Right atrium auricular region (tissue), 2 donors: Measurements from ENCODE around the gene TMCO1. TPM values are rescaled to one million over a fixed set of nuclear protein-coding genes. Genes with fewer than 3 reads are reported as not detected.

Source experiments
- DNase-seq: peaks from one replicate; pipeline ENCODE4 v3.0.0-alpha.2; 2019; ENCODE audit warnings: low spot score
- H3K27ac ChIP-seq, 2 donors: fragments of 200-600 bp; sonication (generic); 1 replicate in 1 of 2; 2 replicates in 1 of 2; pipeline ENCODE4 v1.5.1; 2016 to 2019
- H3K27me3 ChIP-seq, 2 donors: fragments of 200-600 bp; sonication (generic); one replicate each; pipeline versions ENCODE4 v1.5.1 to v1.6.0; 2017 to 2019
- H3K36me3 ChIP-seq: fragments of 200-600 bp; sonication (generic); one replicate; pipeline ENCODE4 v1.5.1; 2016
- H3K4me1 ChIP-seq, 2 donors: fragments of 200-600 bp; sonication (generic); one replicate each; pipeline versions ENCODE4 v1.5.1 to v1.6.0; 2017 to 2019
- H3K4me3 ChIP-seq, 2 donors: fragments of 200-600 bp; sonication (generic); 1 replicate in 1 of 2; 2 replicates in 1 of 2; pipeline ENCODE4 v1.5.1; 2017 to 2019; ENCODE audit warnings: mild to moderate bottlenecking in 1 of 2, moderate library complexity in 1 of 2
- H3K9me3 ChIP-seq, 2 donors: fragments of 200-600 bp; sonication (generic); one replicate each; pipeline ENCODE4 v1.5.1; 2019
- total RNA-seq, 2 donors: library from RNA; depleted of rRNA; stranded (reverse); fragments of >200 nt; gene quantifications; one replicate each; pipeline ENCODE4 v1.1.0, GENCODE V29; 2016
- TF ChIP-seq, protein P1 (sequence below), 2 donors: fragments of 200-600 bp; sonication (generic); IDR thresholded peaks; one replicate each; pipeline ENCODE4 v1.5.1; 2019; ENCODE audit warnings: antibody characterized with exemption in 2 of 2

TMCO1 gene
- total RNA-seq, 2 donors from 2014 or later = 48.0 to 54.3 TPM

DNA sequence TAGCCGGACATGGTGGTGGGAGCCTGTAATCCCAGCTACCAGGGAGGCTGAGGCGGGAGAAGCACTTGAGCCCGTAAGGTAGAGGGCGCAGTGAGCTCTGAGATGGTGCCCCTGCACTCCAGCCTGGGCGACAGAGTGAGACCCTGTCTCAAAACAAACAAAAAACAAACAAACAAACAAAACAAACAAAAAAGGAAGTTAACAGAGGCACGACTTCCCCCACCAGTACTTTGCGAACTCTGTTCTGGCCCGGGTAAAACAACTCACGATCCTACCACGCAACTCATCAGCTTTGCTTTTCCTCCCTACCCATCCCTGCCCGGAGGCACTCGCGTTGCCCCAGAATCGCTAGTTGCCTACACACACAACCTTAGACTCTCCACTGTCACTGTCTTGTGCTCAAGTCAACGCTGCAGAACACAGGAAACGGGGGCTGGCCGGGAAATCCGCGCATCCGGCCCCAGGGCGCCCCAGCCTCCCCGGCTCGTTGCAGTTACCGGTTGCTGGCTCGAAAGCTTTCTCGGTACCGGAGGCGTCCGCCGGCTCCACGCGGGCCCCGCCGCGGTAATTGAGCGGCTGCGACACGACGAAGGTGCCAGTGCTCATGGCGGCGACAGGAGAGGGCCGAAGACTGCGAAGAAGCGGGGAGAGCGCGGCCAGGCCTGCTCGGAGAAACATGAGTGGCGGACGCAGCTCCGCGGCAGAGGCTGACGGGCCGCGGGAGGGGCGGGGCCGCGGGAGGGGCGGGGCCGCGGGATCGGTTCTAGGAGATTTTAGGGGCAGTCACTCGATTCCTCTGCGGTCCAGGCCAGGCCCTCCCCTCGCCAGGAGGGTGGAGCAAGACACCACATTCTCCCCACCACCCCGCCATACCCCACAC lies 70.5 kb downstream of the TMCO1 start, which contains the start of gene ALDH9A1:
Gene ALDH9A1, minus strand, starts transcription at position 682 of the 880 bp plus-strand sequence. Its CDS starts 4 bp downstream, at position 678.
- TF ChIP-seq, protein P1, sequence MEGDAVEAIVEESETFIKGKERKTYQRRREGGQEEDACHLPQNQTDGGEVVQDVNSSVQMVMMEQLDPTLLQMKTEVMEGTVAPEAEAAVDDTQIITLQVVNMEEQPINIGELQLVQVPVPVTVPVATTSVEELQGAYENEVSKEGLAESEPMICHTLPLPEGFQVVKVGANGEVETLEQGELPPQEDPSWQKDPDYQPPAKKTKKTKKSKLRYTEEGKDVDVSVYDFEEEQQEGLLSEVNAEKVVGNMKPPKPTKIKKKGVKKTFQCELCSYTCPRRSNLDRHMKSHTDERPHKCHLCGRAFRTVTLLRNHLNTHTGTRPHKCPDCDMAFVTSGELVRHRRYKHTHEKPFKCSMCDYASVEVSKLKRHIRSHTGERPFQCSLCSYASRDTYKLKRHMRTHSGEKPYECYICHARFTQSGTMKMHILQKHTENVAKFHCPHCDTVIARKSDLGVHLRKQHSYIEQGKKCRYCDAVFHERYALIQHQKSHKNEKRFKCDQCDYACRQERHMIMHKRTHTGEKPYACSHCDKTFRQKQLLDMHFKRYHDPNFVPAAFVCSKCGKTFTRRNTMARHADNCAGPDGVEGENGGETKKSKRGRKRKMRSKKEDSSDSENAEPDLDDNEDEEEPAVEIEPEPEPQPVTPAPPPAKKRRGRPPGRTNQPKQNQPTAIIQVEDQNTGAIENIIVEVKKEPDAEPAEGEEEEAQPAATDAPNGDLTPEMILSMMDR (IDR thresholded peaks at IDR 0.05) = peak in 1 of 2 donors; percentile 57
- H3K27me3 ChIP-seq = no peaks in the 10 kb centered on the region
- H3K27ac ChIP-seq = peak within 1 kb of the TSS; percentile 95 to 97
- H3K36me3 ChIP-seq = no peaks in the 10 kb centered on the region
- H3K9me3 ChIP-seq = no peaks in the 10 kb centered on the region
- peak within 1 kb of the TSS; percentile 72 to 78 for H3K4me3 ChIP-seq
- H3K4me1 ChIP-seq = peaks cover 0 to 32% of the 10 kb centered on the region in 2 donors
- DNase-seq = peak; percentile 90

DNA sequence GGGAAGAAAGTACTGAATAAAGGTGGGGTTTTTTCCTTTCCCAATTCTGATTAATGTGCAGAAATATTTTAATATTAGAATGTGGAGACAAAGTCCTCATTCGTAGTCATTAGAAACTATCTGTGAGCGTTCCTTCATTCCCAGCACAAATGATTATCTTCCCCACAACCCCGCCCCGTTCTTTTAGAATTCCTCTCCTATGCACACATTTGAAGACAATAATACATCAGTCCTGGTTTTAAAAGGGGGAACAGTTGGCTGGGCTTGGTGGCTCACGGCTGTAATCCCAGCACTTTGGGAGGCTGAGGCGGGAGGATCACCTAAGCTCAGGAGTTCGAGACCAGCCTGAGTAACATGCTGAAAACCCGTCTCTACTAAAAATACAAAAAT lies 71.2 kb downstream of the TMCO1 start:
- Histone ChIP-seq H3K9me3 (no peaks in the 10 kb centered on the region), H3K36me3 (no peaks in the 10 kb centered on the region), H3K4me3 (peak overlapping the region; percentile 72 to 78), H3K27ac (peak overlapping the region; percentile 95 to 97), H3K27me3 (no peaks in the 10 kb centered on the region), H3K4me1 (peaks cover 0 to 32% of the 10 kb centered on the region in 2 donors)
- DNase-seq = no peak
- TF ChIP-seq, protein P1 (IDR thresholded peaks at IDR 0.05) = no peak

DNA sequence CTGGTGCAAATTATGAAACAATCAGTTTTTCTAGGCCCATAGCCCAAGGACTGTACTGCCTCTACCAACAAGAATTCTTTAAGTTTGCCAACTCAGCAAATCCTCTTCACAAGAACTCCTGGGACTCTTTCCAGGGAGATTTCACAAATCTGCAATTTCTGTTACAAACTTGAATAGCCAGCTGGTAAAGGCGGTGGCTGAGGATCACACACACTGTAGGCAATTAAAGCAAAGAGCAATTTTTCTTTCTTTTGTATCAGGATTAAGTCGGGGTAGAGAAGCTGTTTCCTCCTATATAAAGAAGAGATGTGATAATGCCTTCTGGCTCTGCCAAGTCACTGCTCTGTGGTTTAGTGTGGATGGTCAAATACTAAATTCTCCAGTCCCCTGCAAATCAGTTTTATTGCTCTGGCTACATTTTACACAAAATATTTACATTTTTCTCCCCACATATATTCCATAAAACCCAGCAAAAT lies 72.0 kb downstream of the TMCO1 start:
- TF ChIP-seq, protein P1 (IDR thresholded peaks at IDR 0.05) = no peak
- H3K27ac ChIP-seq = peak overlapping the region; percentile 27 to 35
- no peaks in the 10 kb centered on the region for H3K27me3 ChIP-seq
- H3K36me3 ChIP-seq = no peaks in the 10 kb centered on the region
- peaks cover 0 to 32% of the 10 kb centered on the region in 2 donors for H3K4me1 ChIP-seq
- no peaks in the 10 kb centered on the region for H3K9me3 ChIP-seq
- peak overlapping the region in 1 of 2 donors; percentile 15 for H3K4me3 ChIP-seq
- no peak for DNase-seq

DNA sequence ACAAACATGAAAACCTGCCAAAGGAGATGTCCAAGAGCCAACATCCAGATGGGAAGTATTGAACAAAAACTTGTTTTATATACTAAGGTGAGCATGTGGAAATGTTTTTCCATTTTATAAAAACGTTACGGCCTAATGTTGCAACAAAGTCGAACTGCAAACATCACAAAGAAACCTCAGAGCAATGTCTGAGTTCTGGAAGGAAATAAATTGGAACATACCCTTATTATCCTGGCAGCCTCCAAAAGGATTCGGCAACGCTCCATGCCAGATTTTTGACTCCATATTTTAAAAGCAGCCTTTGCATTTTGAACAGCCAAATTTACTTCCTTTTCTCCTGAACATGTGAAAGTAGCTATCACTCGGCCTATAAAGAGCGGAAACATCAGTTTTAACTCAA lies 73.6 kb downstream of the TMCO1 start:
- H3K27ac ChIP-seq = no peak overlapping the region
- H3K36me3 ChIP-seq = no peaks in the 10 kb centered on the region
- no peaks in the 10 kb centered on the region for H3K27me3 ChIP-seq
- no peak for DNase-seq
- no peaks in the 10 kb centered on the region for H3K9me3 ChIP-seq
- no peak overlapping the region for H3K4me3 ChIP-seq
- peaks cover 0 to 32% of the 10 kb centered on the region in 2 donors for H3K4me1 ChIP-seq
- TF ChIP-seq, protein P1 (IDR thresholded peaks at IDR 0.05) = no peak

DNA sequence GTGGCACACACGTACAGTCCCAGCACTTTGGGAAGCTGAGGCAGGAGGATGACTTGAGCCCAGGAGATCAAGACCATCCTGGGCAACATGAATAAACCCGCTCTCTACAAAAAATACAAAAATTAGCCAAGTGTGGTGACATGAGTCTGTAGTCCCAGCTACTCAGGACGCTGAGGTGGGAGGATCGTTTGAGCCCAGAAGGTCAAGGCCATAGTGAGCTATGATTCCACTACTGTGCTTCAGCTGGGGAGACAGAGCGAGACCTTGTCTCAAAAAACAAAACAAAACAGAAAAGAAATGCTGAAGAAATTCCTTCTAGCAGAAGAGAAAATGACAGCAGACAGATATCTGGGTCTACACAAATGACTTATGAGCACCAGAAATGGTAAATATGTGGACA lies 80.6 kb downstream of the TMCO1 start:
- DNase-seq = no peak
- TF ChIP-seq, protein P1 (IDR thresholded peaks at IDR 0.05) = no peak
- peaks cover 0 to 4% of the 10 kb centered on the region in 2 donors for H3K4me1 ChIP-seq
- no peaks in the 10 kb centered on the region for H3K27me3 ChIP-seq
- no peak overlapping the region for H3K27ac ChIP-seq
- no peak overlapping the region for H3K4me3 ChIP-seq
- peaks cover 8% of the 10 kb centered on the region for H3K36me3 ChIP-seq
- H3K9me3 ChIP-seq = no peaks in the 10 kb centered on the region
